Measurements from ENCODE around the gene AOPEP.

DNA sequence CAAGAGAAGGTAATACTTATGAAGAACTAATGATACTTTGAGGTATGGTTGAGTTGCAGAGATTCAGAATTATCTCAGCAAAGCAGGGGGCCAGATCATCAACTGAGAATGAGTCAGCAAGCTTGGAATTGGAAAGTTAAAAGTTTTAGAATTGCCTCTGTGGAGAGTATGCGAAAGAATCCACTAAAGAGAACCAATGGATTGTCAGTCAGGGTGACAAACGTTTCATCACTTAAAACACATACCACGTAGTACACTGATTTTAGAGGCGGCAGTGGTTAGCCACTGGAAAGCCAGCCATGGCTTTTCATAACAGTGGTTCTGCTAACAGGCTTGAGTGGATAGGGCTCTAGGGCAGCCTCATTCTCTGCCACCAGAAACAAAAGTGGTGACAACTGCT lies 30.7 kb downstream of the AOPEP start:
- TF ChIP-seq, protein P1, sequence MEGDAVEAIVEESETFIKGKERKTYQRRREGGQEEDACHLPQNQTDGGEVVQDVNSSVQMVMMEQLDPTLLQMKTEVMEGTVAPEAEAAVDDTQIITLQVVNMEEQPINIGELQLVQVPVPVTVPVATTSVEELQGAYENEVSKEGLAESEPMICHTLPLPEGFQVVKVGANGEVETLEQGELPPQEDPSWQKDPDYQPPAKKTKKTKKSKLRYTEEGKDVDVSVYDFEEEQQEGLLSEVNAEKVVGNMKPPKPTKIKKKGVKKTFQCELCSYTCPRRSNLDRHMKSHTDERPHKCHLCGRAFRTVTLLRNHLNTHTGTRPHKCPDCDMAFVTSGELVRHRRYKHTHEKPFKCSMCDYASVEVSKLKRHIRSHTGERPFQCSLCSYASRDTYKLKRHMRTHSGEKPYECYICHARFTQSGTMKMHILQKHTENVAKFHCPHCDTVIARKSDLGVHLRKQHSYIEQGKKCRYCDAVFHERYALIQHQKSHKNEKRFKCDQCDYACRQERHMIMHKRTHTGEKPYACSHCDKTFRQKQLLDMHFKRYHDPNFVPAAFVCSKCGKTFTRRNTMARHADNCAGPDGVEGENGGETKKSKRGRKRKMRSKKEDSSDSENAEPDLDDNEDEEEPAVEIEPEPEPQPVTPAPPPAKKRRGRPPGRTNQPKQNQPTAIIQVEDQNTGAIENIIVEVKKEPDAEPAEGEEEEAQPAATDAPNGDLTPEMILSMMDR (IDR thresholded peaks at IDR 0.05), result no peak
- TF ChIP-seq, protein P2, sequence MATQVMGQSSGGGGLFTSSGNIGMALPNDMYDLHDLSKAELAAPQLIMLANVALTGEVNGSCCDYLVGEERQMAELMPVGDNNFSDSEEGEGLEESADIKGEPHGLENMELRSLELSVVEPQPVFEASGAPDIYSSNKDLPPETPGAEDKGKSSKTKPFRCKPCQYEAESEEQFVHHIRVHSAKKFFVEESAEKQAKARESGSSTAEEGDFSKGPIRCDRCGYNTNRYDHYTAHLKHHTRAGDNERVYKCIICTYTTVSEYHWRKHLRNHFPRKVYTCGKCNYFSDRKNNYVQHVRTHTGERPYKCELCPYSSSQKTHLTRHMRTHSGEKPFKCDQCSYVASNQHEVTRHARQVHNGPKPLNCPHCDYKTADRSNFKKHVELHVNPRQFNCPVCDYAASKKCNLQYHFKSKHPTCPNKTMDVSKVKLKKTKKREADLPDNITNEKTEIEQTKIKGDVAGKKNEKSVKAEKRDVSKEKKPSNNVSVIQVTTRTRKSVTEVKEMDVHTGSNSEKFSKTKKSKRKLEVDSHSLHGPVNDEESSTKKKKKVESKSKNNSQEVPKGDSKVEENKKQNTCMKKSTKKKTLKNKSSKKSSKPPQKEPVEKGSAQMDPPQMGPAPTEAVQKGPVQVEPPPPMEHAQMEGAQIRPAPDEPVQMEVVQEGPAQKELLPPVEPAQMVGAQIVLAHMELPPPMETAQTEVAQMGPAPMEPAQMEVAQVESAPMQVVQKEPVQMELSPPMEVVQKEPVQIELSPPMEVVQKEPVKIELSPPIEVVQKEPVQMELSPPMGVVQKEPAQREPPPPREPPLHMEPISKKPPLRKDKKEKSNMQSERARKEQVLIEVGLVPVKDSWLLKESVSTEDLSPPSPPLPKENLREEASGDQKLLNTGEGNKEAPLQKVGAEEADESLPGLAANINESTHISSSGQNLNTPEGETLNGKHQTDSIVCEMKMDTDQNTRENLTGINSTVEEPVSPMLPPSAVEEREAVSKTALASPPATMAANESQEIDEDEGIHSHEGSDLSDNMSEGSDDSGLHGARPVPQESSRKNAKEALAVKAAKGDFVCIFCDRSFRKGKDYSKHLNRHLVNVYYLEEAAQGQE (IDR thresholded peaks at IDR 0.05; ENCODE audit: low read depth, low read length), result no peak
- TF ChIP-seq FOXJ3 (CRISPR knock-in tag; IDR thresholded peaks at IDR 0.05) (no peak), EP300 (IDR thresholded peaks at IDR 0.05; ENCODE audit: borderline replicate concordance in 1 of 2, low read depth in 1 of 2, low read length in 1 of 2) (0 out of 4 replicates have a peak, but pooled peaks of 1 of the 2 experiments have one; percentile 9), RFX5 (IDR thresholded peaks at IDR 0.05; ENCODE audit: low read length) (no peak), RAD21 (IDR thresholded peaks at IDR 0.05; ENCODE audit: low read length) (no peak), ELF1 (IDR thresholded peaks at IDR 0.05) (no peak), RXRA (IDR thresholded peaks at IDR 0.05; ENCODE audit: borderline replicate concordance, low read depth) (no peak)
- TF ChIP-seq, protein P3, sequence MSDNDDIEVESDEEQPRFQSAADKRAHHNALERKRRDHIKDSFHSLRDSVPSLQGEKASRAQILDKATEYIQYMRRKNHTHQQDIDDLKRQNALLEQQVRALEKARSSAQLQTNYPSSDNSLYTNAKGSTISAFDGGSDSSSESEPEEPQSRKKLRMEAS (IDR thresholded peaks at IDR 0.05; ENCODE audit: low read depth), result no peak
